Measurements from ENCODE around the gene ITPR3.

The ITPR3 gene

GRCh38 chr6:33638556-33638955 lies 17.4 kb downstream of the ITPR3 start:
- no peak for DNase-seq (ENCODE audit: low read depth in 2 of 2)

GRCh38 chr6:33639559-33639958 lies 18.4 kb downstream of the ITPR3 start:
- DNase-seq (ENCODE audit: low read depth in 2 of 2), result no peak

DNA sequence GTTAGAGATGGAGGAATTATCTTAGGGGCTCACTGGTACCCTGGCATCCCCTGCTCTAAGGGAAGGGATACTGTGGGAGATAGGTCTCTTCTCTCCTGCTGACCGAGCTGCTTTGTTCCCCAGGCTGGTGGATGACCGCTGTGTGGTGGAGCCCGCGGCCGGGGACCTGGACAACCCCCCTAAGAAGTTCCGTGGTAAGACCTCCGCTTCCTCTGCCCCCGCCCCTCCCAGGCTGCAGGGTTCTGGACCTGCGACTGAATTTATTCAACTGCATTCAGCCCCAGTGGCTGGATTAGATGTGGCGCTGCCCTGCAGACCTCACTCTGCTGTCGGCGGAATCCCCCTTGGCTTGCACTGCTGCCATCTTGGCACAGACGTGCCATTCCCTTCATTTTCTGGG lies 19.2 kb downstream of the ITPR3 start:
- DNase-seq (ENCODE audit: low read depth in 2 of 2), result no peak

DNA sequence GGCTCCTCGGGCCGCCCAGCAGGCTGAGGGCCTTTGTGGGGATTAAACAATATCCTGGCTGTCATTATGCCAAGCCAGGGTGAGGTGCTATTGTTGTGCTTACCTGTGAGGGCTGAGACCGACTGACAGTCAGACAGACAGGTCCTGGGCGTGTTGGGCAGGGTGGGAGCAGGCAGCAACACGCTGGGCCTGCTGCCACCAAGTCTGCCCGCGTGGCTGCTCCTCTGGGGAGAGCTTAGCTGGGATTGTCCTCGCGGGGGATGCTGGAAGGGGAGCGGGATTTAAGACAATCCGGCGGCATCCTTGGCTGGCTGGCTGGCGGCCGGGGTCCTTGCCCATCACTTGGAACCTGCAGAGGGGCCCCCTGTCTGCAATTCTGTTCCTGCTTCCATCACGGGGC lies 20.0 kb downstream of the ITPR3 start:
- no peak for DNase-seq (ENCODE audit: low read depth in 2 of 2)

- DNase-seq (ENCODE audit: low read depth in 2 of 2), result no peak
These were observed 20.5 kb downstream of the ITPR3 start for GRCh38 chr6:33641602-33642001.

DNA sequence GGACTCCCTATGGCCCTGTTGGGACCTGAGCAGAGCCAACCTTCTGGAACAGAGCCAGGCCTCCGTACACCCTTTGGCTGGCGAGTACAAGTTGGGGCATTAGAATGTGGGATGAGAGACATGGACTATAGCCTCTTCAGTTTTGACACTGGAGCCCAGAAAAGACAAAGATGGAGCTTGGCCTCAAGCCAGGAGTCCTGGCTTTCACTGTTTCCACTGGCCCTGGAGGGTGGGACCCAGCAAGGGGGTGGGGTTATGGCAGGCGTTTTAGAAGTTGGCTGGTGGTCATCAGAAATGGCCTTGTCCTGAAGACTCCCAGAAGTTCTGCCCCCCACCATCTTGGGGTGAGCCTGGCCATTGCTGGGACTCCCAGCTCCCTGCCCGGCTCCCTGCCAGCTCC lies 21.8 kb downstream of the ITPR3 start:
- DNase-seq (ENCODE audit: low read depth in 2 of 2), result no peak

DNA sequence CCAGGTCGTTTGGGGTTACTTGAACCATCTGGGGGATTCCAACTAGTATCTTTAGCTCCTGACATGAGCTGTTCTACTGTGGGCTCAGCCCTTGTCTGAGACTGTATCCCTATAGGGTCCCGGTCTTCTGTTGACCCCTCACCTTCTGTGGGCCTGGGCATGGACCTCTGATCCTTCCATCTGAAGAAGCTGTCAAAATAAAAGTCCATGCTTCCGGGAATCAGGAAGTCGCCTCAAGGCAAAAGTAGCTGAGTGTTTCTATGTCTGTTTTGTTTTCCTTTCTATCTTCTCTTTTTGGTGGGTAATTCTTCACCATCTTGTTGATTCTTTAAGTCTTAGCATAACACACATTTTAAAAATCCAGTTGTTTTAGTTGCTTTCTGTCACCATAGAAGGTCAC lies 30.3 kb downstream of the ITPR3 start:
- no peak for DNase-seq (ENCODE audit: low read depth in 2 of 2)

DNA sequence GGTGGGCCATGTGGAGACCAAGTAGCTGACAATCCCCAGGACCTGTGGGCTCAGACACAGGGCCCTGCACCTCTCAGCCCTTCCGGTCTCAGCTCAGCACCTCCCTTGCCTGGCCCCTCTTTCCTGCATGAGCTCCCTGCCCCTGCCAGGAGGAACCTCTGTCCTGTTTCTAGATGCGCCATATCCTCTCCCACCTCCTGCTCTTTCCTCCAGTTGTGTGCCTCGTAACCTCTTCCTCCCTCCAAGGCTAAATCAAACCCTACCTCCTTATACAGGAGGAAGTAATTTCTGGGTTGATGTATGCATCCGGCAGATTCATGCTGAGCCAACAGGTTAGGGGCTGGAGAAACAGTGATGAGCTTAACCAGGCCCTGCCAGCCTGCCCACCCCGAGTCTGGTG lies 30.9 kb downstream of the ITPR3 start:
- no peak for DNase-seq (ENCODE audit: low read depth in 2 of 2)

DNA sequence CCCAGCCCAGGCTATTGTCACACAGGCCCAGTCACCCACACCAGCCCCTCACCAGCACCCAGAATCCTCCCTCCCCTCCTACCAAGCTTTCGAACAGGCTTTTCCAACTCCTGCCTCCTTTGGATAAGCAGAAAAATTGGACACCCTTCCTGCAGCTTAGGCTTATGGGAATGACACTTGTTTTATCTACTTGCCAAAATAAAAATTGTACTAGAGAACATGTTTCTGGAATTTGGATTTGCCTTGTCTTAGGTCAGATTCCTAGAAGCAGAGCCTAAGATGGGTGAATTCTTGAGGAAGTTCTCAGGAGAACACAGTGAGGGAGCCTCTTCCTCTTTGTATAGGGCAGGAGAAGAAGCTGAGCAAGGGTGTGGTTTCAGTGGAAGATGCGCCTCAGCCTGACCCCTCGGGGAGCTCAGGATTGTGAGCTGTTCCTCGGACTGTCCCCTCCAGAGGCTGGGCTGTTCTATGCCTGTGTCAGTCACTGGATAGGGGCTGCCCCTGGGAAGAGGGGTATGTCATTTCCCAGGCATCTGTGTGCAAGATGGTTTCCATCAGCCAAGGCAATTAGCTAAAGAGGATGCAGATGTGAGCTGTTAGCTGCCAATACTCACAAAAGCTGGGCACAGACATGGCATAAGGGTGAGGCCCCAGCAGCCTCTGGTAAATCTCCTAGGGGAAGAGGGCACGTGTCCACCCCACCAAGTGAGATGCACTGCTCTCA lies 33.9 kb downstream of the ITPR3 start:
- no peak for DNase-seq (ENCODE audit: low read depth in 2 of 2)

DNA sequence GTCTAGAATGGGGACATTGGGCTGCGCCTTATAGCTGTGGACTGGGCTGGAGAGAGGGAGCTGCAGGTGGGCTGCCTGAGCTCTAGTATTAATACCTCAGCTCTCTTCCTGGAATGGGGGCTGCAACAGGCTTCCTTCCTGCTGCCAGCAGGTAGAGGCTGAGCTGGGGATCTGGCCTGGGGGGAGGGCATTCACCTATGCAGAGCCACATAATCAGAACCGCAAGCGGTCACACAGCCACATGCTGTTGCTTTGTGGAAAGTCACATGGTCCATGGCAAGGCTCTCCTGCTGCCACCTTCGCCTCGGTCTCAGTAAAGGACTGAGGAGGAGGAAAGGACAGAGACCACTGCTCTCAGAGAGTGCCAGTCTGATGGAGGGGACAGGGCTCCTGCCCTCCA lies 35.7 kb downstream of the ITPR3 start:
- no peak for DNase-seq (ENCODE audit: low read depth in 2 of 2)

GRCh38 chr6:33658982-33659689 lies 38.0 kb downstream of the ITPR3 start:
- DNase-seq (ENCODE audit: low read depth in 2 of 2), result no peak

GRCh38 chr6:33659986-33660385 lies 38.9 kb downstream of the ITPR3 start:
- DNase-seq (ENCODE audit: low read depth in 2 of 2), result no peak

DNA sequence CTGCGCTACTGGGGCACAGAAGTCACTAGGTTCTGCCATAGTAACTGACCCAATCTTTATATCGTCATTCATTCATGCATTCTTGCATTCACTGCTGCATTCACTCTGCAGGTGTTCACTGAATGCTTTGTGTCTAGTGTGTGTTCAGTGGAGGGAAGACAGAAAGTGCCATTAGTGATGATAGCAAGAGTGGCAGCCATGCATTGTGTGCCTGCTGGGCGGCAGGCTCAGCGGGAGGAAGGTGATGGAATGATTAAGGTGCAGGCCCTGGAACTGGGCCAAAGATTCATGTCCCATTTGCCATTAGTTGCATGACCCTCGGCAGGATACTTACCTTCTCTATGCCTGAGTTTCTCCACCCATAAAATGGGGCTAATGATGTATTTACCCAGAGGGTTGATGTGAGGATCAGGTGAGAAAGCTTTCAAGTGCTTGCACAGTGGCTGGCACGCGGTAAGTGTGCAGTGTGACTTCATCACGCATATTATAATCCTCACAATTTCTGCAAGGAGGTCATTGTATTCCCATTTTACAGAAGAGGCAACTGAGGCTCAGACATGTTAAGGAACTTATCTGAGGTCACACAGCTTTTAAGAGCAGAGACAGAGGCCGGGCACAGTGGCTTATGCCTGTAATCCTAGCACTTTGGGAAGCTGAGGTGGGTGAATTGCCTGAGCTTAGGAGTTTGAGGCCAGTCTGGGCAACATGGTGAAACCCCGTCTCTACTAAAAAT lies 40.1 kb downstream of the ITPR3 start:
- no peak for DNase-seq (ENCODE audit: low read depth in 2 of 2)

DNA sequence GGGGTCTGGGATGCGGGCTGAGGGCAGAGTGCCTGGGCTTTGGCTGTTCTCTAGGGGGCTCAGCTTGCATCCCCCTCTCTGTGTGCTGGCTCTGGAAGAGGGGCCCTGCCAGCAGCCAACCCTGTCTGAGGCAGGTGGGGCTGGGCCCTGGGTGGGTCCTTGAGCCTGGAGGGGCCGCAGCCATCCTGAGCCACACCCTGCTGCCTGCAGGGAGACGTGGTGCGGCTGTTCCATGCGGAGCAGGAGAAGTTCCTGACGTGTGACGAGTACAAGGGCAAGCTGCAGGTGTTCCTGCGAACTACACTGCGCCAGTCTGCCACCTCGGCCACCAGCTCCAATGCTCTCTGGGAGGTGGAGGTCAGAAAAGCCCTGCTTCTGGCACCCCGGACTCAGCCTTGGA lies 41.2 kb downstream of the ITPR3 start:
- no peak for DNase-seq (ENCODE audit: low read depth in 2 of 2)

DNA sequence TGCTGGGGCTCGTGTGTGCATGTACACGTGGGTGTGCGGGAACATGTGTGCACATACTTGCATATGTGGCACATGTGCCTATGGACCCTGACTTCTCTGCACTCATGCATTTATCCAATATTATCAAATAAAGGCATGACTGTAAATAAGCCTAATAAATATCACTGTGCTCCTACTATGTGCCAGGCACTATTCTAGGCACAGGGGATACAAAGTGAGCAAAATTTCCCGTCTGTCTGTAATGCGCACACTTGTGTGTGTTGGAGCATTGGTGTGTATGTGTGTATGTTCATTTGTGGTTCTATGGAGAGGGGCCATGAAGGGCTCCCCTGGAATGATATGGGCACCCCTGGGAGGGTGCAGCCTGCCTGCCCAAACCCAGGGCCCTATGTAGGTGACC lies 41.9 kb downstream of the ITPR3 start:
- no peak for DNase-seq (ENCODE audit: low read depth in 2 of 2)

- no peak for DNase-seq (ENCODE audit: low read depth in 2 of 2)
These were observed 42.8 kb downstream of the ITPR3 start for GRCh38 chr6:33663727-33664449.

GRCh38 chr6:33664506-33665057 lies 43.5 kb downstream of the ITPR3 start:
- no peak for DNase-seq (ENCODE audit: low read depth in 2 of 2)

DNA sequence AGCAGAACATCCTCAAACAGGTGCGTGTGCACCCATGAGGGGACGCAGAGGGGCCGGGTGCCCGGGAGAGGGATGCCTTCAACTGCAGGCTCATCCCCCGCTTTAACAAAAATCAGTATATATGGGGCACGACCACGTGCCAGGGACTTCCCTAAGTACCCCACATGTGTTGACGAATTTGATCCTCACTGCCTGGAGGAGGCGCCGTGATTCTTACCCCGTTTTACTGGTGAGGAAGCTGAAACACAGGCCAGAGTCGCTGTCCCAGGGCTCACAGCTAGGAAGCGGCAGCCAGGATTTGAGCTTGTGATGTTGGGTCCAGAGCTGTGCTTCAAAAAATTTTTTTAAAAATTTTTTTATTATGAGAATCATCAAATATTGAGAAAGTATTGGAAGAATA lies 44.8 kb downstream of the ITPR3 start:
- DNase-seq (ENCODE audit: low read depth in 2 of 2), result no peak

DNA sequence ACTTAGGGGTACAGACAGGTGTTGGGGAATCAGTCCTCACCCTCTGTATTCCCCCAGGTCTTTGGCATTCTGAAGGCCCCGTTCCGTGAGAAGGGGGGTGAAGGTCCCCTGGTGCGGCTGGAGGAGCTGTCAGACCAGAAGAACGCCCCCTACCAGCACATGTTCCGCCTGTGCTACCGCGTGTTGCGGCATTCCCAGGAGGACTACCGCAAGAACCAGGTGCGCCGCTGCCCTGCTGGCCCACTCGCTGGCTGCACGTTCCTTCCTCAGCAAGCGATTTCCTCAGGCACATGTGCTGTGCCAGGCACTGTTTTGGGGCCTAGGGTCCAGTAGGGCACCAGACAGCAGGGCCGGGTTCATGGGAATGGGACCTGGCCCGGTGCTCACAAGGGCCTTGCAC lies 46.0 kb downstream of the ITPR3 start:
- DNase-seq (ENCODE audit: low read depth in 2 of 2), result no peak

DNA sequence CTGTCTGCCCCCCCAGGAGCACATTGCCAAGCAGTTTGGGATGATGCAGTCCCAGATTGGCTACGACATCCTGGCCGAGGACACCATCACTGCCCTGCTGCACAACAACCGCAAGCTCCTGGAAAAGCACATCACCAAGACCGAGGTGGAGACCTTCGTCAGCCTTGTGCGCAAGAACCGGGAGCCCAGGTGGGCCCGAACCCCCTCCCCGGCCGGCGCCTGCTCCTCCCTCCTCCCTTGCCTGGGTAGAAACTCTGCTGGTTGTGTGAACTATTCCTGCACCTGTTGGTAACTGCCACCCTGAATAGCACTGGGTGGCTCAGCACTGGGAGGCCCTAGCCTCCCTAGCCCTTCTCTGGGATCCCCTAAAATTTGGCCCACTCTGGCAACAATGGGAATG lies 46.7 kb downstream of the ITPR3 start:
- no peak for DNase-seq (ENCODE audit: low read depth in 2 of 2)

DNA sequence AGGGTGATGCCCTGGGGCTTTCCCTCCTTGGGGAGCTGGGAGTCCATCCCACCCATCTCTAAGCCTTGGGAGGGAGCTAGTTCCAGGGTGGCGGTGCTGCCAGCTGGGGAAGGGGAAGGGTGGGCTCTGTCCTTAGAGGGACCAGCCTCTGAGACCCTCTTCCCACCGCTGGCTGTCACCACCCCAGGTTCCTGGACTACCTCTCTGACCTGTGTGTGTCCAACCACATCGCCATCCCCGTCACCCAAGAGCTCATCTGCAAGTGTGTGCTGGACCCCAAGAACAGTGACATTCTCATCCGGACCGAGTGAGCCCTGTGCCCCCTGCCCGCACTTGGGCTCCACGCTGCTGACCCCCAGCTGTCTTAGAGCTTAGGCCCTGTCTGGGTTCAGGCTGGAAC lies 47.2 kb downstream of the ITPR3 start:
- no peak for DNase-seq (ENCODE audit: low read depth in 2 of 2)

DNA sequence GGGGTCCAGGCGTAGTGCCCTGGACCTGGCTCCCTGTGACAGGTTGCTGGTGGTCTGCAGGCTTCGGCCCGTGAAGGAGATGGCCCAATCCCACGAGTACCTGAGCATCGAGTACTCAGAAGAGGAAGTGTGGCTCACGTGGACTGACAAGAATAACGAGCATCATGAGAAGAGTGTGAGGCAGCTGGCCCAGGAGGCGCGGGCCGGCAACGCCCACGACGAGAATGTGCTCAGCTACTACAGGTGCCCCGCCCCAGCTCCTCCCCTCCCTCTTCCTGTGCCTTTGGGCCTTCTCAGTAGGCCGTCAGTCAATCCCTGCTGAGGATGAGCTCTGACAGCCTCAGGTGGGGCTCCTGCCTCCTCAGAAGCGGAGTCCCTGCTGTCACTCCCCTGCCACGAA lies 47.8 kb downstream of the ITPR3 start:
- no peak for DNase-seq (ENCODE audit: low read depth in 2 of 2)
